HG02678 (cell line): ENCODE results near the gene ADAM11.
"Not testable (repeated sequence)": the region's sequence is repeated elsewhere in the genome, so short reads cannot be mapped to it uniquely, and the experiment has no call there.

Experiments used
- ATAC-seq: cut with Tn5 transposase; IDR thresholded peaks from one replicate; pipeline ENCODE4 v1.9.1; 2021; ENCODE audit warnings: mild to moderate bottlenecking, moderate library complexity; ENCODE audit not compliant: unreplicated experiment

The ADAM11 gene, protein sequence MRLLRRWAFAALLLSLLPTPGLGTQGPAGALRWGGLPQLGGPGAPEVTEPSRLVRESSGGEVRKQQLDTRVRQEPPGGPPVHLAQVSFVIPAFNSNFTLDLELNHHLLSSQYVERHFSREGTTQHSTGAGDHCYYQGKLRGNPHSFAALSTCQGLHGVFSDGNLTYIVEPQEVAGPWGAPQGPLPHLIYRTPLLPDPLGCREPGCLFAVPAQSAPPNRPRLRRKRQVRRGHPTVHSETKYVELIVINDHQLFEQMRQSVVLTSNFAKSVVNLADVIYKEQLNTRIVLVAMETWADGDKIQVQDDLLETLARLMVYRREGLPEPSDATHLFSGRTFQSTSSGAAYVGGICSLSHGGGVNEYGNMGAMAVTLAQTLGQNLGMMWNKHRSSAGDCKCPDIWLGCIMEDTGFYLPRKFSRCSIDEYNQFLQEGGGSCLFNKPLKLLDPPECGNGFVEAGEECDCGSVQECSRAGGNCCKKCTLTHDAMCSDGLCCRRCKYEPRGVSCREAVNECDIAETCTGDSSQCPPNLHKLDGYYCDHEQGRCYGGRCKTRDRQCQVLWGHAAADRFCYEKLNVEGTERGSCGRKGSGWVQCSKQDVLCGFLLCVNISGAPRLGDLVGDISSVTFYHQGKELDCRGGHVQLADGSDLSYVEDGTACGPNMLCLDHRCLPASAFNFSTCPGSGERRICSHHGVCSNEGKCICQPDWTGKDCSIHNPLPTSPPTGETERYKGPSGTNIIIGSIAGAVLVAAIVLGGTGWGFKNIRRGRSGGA

DNA sequence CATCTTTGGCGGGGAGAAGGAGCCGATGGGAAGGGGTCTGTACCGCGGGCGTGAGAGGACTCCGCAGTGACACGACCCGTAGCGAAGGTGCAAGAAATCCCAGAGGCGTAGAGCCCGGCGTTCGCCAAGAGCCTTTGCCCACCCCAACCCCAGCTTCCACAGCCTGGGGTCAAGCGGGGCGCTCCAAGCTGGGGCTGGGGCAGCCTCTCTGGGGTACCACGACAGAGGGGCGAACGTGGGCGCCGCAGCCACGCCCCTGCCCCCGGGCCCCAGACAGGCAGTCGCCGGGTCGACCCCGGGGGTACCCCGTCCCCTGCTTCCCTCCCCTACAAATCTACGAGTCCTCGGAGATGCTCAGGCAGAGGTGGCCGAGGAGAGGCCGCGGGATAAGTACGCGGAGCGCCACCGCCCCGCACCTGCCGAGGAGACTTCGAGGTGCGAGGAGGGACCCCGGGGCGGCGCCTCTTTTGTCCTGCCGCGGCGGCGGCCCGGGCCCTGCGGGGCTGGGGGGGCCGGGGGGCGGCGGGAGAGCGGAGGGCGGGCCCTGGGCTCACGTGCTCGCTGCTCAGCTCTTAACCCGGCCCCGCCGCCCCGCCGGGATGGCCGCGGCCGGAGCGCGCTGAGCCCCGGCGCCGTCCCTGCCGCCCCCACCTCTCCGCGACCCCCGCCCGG is at the start of gene ADAM11:
Gene ADAM11, plus strand, starts transcription at position 575 of the 672 bp plus-strand sequence. CDS start 212 bp downstream, outside the sequence.
- ATAC-seq, result no peak

DNA sequence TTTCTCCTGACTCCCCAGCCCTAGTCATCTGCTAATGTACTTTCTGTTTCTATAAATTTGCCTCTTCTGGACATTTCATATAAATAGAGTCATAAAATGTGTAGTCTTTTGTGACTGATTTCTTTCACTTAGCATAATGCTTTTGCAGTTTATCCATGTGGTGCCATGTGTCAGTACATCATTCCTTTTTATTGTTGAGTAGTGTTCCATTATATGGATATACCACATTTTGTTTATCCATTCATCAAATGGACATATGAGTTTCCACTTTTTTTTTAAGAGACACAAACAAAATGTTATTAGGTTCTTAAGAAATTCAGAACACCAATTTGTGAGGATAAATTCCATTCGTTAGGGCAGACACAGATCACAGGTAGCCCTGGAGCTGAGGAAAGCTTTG is 39.3 kb upstream of the ADAM11 start:
- no peak for ATAC-seq

DNA sequence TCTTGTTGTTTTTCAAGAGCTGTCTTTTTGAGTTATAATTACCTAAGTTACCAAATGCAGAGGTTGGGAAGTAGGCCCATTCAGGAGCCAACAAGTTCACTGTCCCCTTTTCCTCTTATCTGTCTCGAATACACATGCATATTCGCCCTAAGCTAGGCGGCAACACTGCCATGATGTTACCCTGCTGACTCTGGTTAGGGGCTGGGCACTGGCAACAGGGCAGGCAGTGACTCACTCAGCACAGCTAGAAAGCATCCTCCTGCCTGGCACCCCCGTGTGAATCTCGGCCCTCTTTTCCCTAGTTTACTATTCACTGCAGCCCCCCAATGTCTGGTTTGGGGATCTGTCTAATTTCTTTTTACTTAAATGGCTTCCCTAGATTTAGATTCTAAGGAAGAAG is 36.5 kb upstream of the ADAM11 start:
- ATAC-seq, result no peak

DNA sequence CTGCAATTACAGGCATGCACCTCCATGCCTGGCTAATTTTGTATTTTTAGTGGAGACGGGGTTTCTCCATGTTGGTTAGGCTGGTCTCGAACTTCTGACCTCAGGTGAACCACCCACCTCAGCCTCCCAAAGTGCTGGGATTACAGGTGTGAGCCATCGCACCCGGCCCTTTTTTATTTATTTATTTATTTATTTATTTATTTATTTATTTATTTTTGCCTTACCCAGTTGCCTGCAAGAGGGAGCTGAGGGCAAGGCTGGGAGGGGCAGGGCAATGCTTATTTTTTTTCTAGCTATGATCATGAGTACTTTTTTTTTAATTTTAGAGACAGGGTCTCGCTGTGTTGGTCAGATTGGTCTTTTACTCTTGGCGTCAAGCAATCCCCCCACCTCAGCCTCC is 32.7 kb upstream of the ADAM11 start:
- not testable (repeated sequence) for ATAC-seq

DNA sequence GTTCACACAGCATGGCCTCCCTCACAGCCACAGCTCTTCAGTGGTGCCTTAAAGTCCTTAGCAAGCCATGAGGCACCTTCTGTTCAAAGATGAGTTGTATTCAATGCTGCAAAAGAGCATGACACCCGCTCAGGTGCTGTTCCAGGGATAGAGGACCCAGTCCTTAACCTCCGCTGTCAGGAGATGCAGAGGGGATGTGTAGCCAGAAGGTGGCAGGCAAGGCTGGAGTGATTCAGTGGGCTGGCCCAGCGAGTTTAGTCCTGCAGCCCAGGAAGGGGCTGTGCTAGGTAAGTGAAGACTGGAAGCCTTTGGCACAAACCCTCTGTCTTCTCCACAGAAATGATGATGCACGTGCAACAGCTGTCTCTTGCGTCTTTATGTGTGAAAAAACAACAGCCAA is 25.0 kb upstream of the ADAM11 start:
- ATAC-seq, result no peak

DNA sequence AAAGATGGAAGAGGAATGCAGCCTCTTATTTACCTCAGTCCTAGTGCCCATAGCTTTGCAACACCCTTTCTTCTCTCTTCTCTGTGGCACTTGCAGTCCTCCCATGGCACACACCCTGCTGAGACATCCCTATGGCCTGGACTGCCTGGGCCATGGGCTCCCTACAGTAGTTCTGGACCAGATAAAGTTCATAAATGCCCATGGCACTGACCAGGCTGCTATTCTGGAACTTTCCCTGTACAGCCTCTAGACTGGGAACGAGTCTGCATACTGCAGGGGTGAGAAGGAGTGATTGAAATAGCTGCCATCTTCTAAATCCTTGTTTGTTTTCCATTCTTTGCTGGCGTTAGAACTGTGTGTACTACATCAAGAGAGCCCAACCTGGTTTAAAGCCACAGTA is 24.5 kb upstream of the ADAM11 start:
- no peak for ATAC-seq

DNA sequence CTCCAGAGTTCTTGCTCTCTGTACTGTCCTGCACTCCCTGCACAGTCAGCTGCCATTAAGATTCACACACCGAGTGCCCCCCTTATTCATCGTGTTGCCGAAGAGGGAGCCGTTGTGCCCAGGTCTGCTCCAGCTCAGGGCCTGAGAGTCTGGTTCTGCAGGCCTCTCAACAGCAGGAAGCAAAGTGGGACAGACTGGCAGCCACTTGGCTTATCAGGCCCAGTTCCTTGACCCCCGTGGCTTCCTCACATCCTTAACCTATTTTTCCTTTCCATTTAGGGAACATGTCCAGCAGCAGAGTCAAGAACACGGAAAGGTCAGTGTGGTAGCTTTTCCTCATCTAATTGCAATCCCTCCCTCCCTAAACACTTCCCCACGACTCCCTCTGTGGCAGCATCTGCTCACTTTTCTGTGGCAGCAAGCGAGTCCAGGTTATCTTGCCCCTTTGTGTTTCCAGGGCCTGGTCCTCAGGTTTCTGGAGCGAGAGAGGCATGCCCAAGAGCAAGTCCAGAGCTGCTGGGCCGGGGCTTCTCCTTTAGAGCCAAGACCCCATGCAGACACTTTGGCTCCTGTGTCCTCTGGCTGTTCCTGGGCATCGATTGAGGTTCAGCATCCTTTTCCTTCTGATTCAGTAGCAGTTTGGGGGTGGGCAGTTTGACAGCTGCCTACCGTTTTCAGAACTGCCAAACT is 22.1 kb upstream of the ADAM11 start:
- ATAC-seq, result no peak

DNA sequence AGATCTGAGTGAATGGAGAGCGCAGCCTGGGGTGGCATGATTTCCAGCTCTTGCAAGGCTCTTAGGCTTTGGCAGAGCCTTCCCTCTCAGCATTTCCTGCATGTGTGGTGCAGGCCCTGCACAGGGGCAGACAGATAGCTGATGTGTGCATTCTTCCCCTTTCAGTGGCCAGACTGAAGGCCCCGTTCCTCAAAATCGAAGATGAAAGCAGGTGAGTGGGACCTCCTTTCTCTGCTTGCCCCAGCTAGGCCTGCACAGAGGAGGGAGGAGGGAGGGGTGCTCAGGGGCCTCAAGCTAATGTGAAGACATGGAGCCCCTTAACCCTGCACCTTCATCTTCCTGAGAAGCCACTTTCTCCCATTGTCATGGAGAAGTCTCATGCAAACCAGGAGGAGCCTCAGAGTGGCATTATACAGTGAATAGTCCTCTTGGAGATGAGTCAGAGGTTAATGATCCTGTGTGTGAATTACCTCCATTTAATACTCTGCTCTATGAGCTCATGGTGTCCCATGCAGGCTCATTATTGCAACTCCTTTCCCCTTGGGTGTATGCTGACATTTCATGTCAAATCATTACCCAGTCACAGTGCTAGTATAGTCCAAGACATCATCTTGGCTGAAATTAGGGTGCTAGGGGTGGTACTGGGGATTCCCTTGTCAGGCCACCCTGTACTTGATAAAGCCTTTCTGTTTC is 20.4 kb upstream of the ADAM11 start:
- no peak for ATAC-seq

DNA sequence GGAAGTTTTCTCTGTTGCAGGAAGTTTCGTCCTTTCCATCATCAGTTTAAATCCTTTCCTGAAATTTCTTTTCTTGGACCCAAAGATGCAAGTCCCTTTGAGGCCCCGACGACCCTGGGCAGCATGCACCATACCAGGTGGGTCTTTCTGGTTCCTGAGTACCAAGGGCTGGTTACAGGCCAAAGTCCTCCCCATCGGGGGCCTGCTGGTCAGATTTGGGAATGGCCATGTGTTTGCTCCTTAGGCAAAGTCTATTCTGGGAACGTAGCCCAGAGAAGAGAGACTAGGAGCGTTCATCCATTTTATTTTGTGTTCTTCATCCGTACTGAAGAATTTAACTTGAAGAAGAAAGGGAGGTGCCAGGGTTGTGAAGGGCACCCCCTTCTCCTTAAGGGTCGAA is 17.5 kb upstream of the ADAM11 start:
- no peak for ATAC-seq

DNA sequence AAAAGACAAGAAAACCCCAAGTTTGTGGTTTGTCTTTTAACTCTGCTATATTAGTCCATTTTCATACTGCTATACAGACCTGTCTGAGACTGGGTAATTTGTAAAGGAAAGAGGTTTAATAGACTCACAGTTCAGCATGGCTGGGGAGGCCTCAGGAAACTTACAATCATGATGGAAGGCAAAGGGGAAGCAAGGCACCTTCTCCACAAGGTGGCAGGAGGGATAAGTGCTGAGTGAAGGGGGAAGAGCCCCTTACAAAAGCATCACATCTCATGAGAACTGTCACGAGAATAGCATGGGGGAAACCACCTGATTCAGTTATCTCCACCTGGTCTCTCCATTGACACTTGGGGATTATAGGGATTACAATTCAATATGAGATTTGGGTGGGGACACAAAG is 13.5 kb upstream of the ADAM11 start:
- no peak for ATAC-seq

DNA sequence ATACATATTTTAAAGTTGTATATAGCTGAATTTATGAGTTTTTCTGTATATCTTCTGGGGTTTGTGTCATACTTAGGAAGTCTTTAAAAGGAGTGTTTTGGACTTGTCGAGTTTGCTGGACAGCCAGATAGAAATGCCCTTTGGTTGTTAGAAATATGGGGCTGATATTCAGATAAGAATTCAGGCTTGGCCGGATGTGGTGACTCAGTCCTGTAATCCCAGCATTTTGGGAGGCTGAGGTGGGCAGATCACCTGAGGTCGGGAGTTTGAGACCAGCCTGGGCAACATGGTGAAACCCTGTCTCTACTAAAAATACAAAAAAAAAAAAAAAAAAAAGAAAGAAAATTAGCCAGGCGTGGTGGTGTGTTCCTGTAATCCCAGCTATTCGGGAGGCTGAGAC is 13.1 kb upstream of the ADAM11 start:
- not testable (repeated sequence) for ATAC-seq

DNA sequence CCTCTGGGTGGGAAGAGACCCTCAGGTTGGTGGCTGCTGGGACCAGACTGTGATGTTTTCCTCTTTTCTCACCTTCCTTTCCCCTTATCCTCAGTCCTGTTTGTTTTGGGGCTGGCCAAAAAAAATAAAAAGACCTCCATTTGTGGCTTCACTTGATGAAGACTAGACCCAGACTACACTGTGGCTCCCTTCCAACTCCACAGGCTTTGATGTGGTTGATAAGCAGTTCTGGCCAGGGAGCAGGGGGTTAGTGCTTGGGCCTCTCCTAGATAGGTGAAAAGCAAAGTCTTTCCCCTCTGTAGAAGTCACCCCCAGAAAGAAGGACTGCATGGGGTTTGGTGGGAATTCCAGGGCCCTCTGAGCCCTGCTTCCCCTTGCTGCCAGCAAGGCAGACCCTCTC is 11.2 kb upstream of the ADAM11 start:
- ATAC-seq, result no peak

DNA sequence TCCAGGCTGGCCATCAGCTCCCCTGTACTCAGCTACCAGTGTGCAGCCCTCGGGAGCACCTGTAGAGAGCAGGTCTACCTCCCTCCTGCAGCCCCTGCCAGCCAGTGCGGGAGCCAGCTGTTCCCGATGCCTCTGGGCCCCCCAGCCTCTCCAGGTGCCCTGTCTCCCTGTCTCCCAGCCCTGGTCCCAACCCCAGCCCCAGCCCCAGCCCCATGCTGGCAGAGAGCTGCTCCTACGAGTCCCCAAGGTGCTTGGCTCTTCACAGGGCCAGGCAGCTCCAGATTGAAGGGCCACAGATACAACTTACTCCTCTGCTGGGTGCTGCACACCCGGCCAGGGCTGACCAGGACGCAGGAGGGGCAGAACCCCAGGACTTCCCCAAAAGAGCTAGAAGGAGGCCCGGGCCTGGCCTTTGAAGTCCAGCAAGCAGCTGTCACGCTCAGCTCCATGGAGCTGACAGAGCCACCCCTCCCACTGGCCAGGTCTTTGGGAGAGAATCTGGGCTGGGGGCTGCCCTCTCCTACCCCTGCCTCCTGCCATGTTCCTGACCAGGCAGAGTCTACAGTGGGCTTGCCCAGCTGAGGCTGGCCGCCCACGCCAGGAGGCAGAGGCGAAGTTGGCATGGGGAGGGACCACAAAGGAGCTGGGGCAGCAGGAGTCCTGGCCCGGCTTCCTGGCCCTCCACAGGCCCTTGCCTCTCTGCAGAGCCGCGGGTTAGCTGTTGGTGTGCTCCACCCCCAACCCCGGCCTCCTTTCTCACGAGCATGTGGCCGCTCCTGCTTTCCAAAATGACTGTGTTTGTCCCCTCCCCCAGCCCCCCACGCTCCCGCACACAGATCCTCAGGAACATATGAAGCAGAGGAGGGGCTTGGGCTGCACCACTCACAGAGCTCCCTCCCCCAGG is 9.5 kb upstream of the ADAM11 start:
- ATAC-seq, result no peak

DNA sequence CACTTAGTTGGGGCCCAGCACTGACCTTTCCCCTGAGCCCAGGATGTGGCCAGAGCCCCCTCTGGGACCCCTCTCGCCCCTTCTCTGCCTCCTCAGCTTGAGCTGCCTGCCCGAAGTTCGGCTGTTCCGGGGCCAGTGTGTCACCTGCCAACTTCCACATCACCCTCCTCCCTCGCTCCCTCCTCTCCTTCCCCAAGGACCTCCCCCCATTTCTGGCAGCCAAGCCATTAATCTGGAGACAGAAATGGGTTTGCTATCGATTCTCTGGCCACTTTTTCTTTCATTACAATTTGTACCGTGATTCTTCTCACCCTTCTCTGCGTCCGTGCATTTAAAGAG is 8.8 kb upstream of the ADAM11 start:
- no peak for ATAC-seq

DNA sequence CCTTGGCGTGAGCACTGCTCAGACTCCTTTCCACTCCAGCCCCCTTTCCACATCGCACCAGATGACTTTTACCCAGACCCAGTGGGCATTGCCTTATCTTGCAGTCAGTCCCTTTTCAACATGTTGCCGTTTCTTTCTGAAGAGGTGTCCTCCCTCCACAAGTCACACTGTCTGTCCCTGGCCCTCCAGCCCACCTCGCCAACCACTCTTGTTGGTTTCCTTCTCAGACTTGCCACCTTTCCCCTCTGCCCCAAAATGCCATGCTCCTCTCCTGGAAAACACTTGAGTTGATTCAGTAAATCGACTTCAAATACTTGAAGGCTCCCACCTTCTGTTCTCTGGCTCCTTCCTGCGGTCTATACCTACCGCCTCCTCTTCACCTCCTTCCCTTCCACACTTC is 7.5 kb upstream of the ADAM11 start:
- ATAC-seq, result no peak

DNA sequence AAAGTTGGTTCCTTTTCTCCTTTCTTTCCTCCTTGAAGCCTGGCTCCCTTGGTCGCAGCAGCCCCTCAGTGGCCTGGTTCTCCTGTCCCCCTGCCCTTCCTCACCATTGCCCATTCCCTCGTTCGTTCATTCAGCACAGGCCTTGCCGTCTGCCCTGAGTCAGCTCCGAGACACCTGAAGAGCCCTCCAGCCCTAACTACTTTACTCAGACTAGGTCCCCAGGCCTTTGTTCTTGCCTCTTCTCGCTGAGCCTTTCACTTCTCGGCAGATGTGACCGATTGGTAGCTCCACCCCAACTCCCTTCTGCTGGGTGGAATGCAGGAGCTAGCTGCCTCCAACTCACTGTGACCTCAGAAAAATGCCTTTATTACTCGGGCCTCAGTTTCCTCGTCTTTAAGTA is 7.0 kb upstream of the ADAM11 start:
- no peak for ATAC-seq

DNA sequence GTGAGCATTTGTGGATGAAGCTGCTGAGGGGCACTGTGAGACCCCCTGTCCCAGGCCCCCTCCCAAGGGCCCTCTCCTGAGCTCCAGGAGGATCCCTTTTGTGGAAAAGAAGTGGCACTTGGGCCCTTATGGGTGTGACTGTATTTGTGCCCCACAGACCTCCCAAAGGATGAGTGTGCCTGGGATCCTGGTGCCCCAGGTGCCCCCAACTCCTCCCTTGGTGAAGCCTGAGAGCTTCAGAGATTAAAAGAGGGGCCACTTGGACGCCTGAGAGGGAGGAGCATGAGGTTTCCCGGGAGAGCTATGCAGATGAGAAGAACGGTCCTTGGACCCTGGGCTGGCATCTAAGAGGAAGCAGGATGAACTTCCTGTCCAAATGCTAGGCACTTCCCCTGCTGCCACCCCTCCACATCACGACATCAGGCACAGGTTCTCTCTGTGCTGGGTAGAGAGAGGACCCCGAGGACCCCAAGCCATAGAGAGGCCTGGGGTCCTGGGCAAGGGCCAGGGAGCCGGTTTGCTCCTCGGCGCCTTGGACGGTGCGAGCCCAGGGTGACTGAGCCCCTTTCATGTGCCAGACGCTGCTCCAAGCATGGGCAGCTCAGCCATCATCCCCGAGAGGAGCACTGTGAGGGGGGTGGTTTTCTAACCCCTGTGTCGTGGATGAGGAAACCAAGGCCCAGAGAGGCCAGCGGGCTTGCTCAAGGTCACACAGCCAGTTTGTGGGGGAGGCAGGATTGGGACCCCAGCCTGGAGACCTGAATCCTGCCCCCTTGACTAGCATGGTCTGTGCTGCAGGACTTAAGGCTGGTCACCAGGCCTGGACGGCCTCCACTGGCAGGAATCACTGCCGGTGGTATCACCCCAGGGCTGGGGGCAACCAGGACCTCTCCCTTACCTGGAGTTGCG is 5.6 kb upstream of the ADAM11 start:
- no peak for ATAC-seq

DNA sequence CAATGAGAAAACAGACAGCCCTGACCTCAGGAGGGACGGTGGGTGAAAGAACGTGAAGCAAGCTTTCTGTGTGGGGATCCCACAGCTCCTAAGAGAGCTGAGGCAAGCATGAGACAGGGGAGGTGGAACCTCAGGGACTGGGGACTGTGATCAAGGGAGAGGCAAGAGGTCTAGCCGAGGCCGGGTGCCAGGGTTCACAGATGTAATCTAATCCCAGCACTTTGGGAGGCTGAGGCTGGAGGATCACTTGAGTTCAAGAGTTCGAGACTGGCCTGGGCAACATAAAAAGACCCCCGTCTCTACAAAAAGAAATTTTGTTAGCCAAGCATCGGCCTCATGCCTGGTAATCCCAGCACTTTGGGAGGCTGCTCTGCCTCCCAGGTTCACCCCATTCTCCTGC is 4.5 kb upstream of the ADAM11 start:
- no peak for ATAC-seq

DNA sequence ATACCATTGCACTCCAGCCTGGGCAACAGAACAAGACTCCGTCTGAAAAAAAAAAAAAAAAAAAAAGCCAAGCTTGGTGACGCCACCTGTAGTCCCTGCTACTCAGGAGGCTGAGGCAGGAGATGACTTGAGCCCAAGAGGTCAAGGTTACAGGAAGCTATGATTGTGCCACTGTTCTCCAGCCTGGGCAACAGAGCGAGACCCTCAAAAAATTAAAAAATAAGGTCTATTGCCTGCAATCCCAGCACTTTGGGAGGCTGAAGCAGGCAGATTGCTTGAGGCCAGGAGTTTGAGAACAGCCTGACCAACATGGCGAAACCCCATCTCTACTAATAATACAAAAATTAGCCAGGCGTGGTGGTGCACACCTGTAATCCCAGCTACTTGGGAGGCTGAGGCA is 3.6 kb upstream of the ADAM11 start:
- ATAC-seq, result not testable (repeated sequence)
